GM10847 (cell line): ENCODE results near the gene ZNF57.

ENCODE experiments used
- POLR2A ChIP-seq: IDR thresholded peaks from 2 replicates; pipeline ENCODE4 v1.6.1; 2011; ENCODE audit not compliant: insufficient read length; ENCODE audit errors: extremely low read depth

ZNF57 gene

GRCh38 chr19:2885736-2886135 is 15.0 kb upstream of the ZNF57 start:
- TF ChIP-seq POLR2A = no peak

GRCh38 chr19:2887391-2887914 is 13.3 kb upstream of the ZNF57 start:
- TF ChIP-seq POLR2A = no peak

- no peak for TF ChIP-seq POLR2A
These were observed 11.9 kb upstream of the ZNF57 start for GRCh38 chr19:2888731-2889224.

- no peak for TF ChIP-seq POLR2A
These were observed 4.0 kb upstream of the ZNF57 start for GRCh38 chr19:2896694-2897093.

- no peak for TF ChIP-seq POLR2A
These were observed 2.0 kb downstream of the ZNF57 start for GRCh38 chr19:2902590-2903218.

GRCh38 chr19:2905918-2906519 is 5.3 kb downstream of the ZNF57 start:
- no peak for TF ChIP-seq POLR2A

GRCh38 chr19:2906631-2907195 is 6.0 kb downstream of the ZNF57 start:
- no peak for TF ChIP-seq POLR2A

- TF ChIP-seq POLR2A = no peak
These were observed 11.6 kb downstream of the ZNF57 start for GRCh38 chr19:2912306-2912705.

- no peak for TF ChIP-seq POLR2A
These were observed 16.8 kb downstream of the ZNF57 start for GRCh38 chr19:2917275-2918184.

- no peak for TF ChIP-seq POLR2A
These were observed 22.3 kb downstream of the ZNF57 start for GRCh38 chr19:2922987-2923386.

- TF ChIP-seq POLR2A = no peak
These were observed 22.8 kb downstream of the ZNF57 start for GRCh38 chr19:2923510-2923909.

GRCh38 chr19:2926341-2927031 is 25.8 kb downstream of the ZNF57 start:
- no peak for TF ChIP-seq POLR2A

GRCh38 chr19:2927032-2927430 is 26.3 kb downstream of the ZNF57 start:
- no peak for TF ChIP-seq POLR2A

- no peak for TF ChIP-seq POLR2A
These were observed 32.8 kb downstream of the ZNF57 start for GRCh38 chr19:2933490-2933910.
